Kidney (tissue), 14 donors: ENCODE data around the gene PIP5K1B. TPM values are rescaled to one million over a fixed set of nuclear protein-coding genes. Genes with fewer than 3 reads are reported as not detected.
A peak's percentile ranks its signal among the peaks of the same experiment; 100 is the strongest.

Source experiments
- DNase-seq, 5 donors: peaks; one replicate each; pipeline ENCODE4 v3.0.0-alpha.2; 2013 to 2020
- FAIRE-seq: peaks from 2 replicates; lab custom pipeline; 2012; peaks lifted over from hg19 to GRCh38; lab: Jason Lieb, UNC
- H3K27ac ChIP-seq, 2 donors: one replicate each; pipeline ENCODE4 v1.7.0; 2013; ENCODE audit warnings: low read depth in 2 of 2, low read length in 2 of 2, inconsistent platforms in 1 of 2
- H3K27me3 ChIP-seq: one replicate; pipeline ENCODE4 v1.7.1; 2013; ENCODE audit warnings: low read length, inconsistent platforms; ENCODE audit not compliant: control insufficient read depth, insufficient read depth
- H3K36me3 ChIP-seq, 3 donors: one replicate each; pipeline versions ENCODE4 v1.7.0 to v1.7.1; 2013; ENCODE audit warnings: low read length in 3 of 3, control low read depth in 1 of 3, inconsistent platforms in 1 of 3; ENCODE audit not compliant: insufficient read depth in 3 of 3, control insufficient read depth in 2 of 3
- H3K4me1 ChIP-seq, 3 donors: one replicate each; pipeline versions ENCODE4 v1.7.0 to v1.7.1; 2013; ENCODE audit warnings: low read length in 3 of 3, inconsistent platforms in 1 of 3, low read depth in 1 of 3; ENCODE audit not compliant: control insufficient read depth in 2 of 3, insufficient read depth in 2 of 3
- H3K4me3 ChIP-seq, 3 donors: one replicate each; pipeline versions ENCODE4 v1.7.0 to v1.8.1; 2013; ENCODE audit warnings: low read length in 3 of 3, control low read depth in 1 of 3, inconsistent platforms in 1 of 3
- H3K9ac ChIP-seq, 3 donors: one replicate each; pipeline versions ENCODE4 v1.7.0 to v1.7.1; 2013; ENCODE audit warnings: low read length in 3 of 3, control low read depth in 1 of 3, inconsistent platforms in 1 of 3
- H3K9me3 ChIP-seq, 3 donors: one replicate each; pipeline versions ENCODE4 v1.7.0 to v1.7.1; 2013; ENCODE audit warnings: low read length in 3 of 3, control low read depth in 1 of 3, inconsistent platforms in 1 of 3; ENCODE audit not compliant: control insufficient read depth in 2 of 3, insufficient read depth in 1 of 3
- intact Hi-C: fragments of 100-400 bp; cut with DNase I; formaldehyde crosslinking; loops from one replicate; pipeline ENCODE4 v1.11.1; 2022
- polyA plus RNA-seq: library from polyadenylated mRNA; stranded (reverse); fragments of 350-450 nt; fragmentation: Illumina TruSeq; extraction: RNeasy Lipid Tissue Mini Kit (QIAGEN cat#74804); gene quantifications from one replicate; pipeline ENCODE4 v1.2.3, GENCODE V29; 2014; ENCODE audit warnings: low read depth, low replicate concordance; ENCODE audit not compliant: insufficient read depth
- total RNA-seq: library from RNA; stranded (reverse); fragmentation: NEBNext Ultra II Directional; extraction: Animal tissue kit (Norgen Biotek cat#: 25700); gene quantifications from one replicate; pipeline ENCODE4 v1.2.1, GENCODE V29; 2021
- TF ChIP-seq, protein P1 (sequence below): IDR thresholded peaks from 3 replicates; pipeline ENCODE4 v1.5.1; 2012; ENCODE audit warnings: mild to moderate bottlenecking, moderate library complexity, borderline replicate concordance; ENCODE audit not compliant: insufficient read depth; ENCODE audit errors: extremely low read depth
- donor health status: control.
- donor health status: control.
- donor health status: control.
- donor health status: control.
- donor health status: control.
- donor health status: DM: yes; HTN: yes; CAD: no.
- donor health status: Normal renal cell carcinoma (clear cell type).

Gene PIP5K1B
- total and polyA plus RNA-seq, 2 donors from 2014 or later: 9.4 to 10.1 TPM

DNA sequence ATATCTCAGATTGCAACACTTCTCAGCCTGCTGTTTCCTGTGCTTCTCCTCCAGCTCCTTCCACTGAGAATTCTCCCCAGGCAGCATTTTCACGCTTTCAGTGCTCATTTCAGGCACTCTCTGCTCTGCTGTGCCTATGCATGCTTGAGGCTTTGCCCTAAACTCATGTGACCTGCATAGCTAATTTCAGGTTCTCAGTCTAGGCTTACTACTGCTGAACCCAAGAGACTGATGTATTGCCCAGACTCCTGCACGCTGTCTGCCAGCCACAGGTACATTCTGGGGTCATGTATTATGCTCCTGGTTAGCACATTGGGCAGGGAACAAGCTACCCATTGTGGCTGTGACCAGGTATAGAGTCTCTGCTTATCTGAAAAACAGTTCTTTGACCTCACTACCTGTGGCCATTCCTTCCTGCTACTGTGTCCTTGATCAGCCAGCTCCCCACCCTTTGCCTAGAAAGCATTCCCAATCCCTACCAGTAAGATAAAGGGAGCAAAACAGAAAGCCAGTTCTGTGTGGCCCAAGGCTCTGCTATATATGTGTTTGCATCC is 34.7 kb downstream of the PIP5K1B start:
- no peak overlapping the region for H3K4me3 ChIP-seq
- intact Hi-C loops: no loop called here
- peak in 1 of 5 donors; percentile 21 for DNase-seq
- FAIRE-seq: no peak
- no peak overlapping the region for H3K27ac ChIP-seq
- no peaks in the 10 kb centered on the region for H3K27me3 ChIP-seq
- no peaks in the 10 kb centered on the region for H3K4me1 ChIP-seq
- H3K9me3 ChIP-seq: no peaks in the 10 kb centered on the region
- H3K9ac ChIP-seq: no peak overlapping the region
- no peaks in the 10 kb centered on the region for H3K36me3 ChIP-seq
- TF ChIP-seq, protein P1, sequence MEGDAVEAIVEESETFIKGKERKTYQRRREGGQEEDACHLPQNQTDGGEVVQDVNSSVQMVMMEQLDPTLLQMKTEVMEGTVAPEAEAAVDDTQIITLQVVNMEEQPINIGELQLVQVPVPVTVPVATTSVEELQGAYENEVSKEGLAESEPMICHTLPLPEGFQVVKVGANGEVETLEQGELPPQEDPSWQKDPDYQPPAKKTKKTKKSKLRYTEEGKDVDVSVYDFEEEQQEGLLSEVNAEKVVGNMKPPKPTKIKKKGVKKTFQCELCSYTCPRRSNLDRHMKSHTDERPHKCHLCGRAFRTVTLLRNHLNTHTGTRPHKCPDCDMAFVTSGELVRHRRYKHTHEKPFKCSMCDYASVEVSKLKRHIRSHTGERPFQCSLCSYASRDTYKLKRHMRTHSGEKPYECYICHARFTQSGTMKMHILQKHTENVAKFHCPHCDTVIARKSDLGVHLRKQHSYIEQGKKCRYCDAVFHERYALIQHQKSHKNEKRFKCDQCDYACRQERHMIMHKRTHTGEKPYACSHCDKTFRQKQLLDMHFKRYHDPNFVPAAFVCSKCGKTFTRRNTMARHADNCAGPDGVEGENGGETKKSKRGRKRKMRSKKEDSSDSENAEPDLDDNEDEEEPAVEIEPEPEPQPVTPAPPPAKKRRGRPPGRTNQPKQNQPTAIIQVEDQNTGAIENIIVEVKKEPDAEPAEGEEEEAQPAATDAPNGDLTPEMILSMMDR: no peak

- DNase-seq (no peak), FAIRE-seq (no peak)
- Histone ChIP-seq H3K9ac (no peak overlapping the region), H3K4me1 (no peaks in the 10 kb centered on the region), H3K9me3 (no peaks in the 10 kb centered on the region), H3K36me3 (no peaks in the 10 kb centered on the region), H3K4me3 (no peak overlapping the region), H3K27me3 (no peaks in the 10 kb centered on the region), H3K27ac (no peak overlapping the region)
- intact Hi-C loops: no loop called here
- TF ChIP-seq, protein P1: no peak
Measured at GRCh38 chr9:68740561-68740960, 35.5 kb downstream of the PIP5K1B start.

- Histone ChIP-seq H3K27me3 (no peaks in the 10 kb centered on the region), H3K9ac (no peak overlapping the region), H3K4me3 (no peak overlapping the region), H3K4me1 (no peaks in the 10 kb centered on the region), H3K27ac (no peak overlapping the region), H3K9me3 (no peaks in the 10 kb centered on the region), H3K36me3 (no peaks in the 10 kb centered on the region)
- FAIRE-seq: no peak
- intact Hi-C loops: no loop called here
- DNase-seq: no peak
- TF ChIP-seq, protein P1: no peak
Measured at GRCh38 chr9:68741234-68741633, 36.2 kb downstream of the PIP5K1B start.
